Neutrophil (primary cell): ENCODE measurements around the gene FADS2.

ENCODE experiments used
- H3K27ac ChIP-seq: fragments of 200-600 bp; sonication (generic); 2 replicates; pipeline ENCODE4 v1.5.1; 2016; ENCODE audit warnings: mild to moderate bottlenecking, moderate library complexity
- H3K27me3 ChIP-seq: fragments of 200-600 bp; sonication (generic); 2 replicates; pipeline ENCODE4 v1.6.0; 2016; ENCODE audit warnings: mild to moderate bottlenecking
- H3K36me3 ChIP-seq: fragments of 200-600 bp; sonication (generic); 2 replicates; pipeline ENCODE4 v1.5.1; 2017
- H3K4me1 ChIP-seq, 2 experiments: fragments of 200-600 bp in 1 of 2; sonication (generic) in 1 of 2; 1 replicate in 1 of 2; 2 replicates in 1 of 2; pipeline versions ENCODE4 v1.5.1 to v1.6.1; 2013 to 2016; ENCODE audit warnings: low read depth in 1 of 2, low read length in 1 of 2, mild to moderate bottlenecking in 1 of 2, moderate library complexity in 1 of 2; ENCODE audit not compliant: control insufficient read depth in 1 of 2, insufficient read depth in 1 of 2
- H3K4me3 ChIP-seq, 2 experiments: fragments of 200-600 bp in 1 of 2; sonication (generic) in 1 of 2; 1 replicate in 1 of 2; 2 replicates in 1 of 2; pipeline ENCODE4 v1.5.1; 2013 to 2016; ENCODE audit warnings: low read depth in 1 of 2, low read length in 1 of 2, mild to moderate bottlenecking in 1 of 2, moderate library complexity in 1 of 2
- H3K9me3 ChIP-seq: fragments of 200-600 bp; sonication (generic); 2 replicates; pipeline ENCODE4 v1.5.1; 2016
- TF ChIP-seq, protein P1 (sequence below): fragments of 200-600 bp; sonication (generic); IDR thresholded peaks from 2 replicates; pipeline ENCODE4 v1.5.1; 2016; ENCODE audit warnings: antibody characterized with exemption

FADS2 gene

DNA sequence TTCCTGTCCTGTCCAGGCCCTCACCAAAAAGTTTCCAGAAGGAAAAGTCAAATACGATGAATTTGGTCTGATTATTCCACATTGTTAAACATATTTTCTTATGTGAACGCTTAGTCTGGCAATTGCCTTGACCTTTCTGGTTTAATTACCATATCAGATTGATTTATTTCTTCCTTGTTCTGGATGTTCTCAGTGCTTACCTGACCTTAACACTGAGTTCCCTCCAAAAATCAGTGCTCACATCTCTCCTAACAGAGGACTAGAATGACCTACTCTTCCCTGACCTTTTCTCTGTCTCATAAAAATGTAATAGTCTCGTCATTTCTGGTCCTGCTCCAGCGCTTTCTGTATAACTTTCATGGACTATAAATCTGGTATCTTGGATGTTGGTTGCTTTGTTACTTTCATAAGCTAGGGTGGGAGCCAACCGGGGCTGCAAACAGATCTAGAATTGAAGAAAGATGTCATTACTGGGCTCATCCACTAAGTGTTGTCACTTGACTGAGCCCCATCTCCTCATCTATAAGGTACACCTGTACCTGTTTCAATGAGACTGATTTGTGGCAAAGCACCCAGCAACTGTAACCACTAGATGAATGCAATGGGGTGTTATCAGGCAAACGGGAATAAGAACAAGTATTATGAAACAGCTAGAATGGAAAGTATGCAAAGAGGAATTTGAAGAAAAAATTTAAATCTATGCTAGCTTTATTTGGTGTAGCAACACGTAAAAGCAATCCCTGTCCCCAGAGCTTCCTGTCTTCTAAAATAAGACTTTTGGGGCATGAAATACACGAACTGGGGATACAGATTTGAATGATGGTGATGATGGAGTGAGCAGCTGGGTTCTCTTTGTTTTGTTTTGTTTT lies 2.4 kb downstream of the FADS2 start:
- no peak overlapping the region for H3K4me3 ChIP-seq
- H3K4me1 ChIP-seq: peaks cover 41 to 54% of the 10 kb centered on the region in 2 experiments
- TF ChIP-seq, protein P1, sequence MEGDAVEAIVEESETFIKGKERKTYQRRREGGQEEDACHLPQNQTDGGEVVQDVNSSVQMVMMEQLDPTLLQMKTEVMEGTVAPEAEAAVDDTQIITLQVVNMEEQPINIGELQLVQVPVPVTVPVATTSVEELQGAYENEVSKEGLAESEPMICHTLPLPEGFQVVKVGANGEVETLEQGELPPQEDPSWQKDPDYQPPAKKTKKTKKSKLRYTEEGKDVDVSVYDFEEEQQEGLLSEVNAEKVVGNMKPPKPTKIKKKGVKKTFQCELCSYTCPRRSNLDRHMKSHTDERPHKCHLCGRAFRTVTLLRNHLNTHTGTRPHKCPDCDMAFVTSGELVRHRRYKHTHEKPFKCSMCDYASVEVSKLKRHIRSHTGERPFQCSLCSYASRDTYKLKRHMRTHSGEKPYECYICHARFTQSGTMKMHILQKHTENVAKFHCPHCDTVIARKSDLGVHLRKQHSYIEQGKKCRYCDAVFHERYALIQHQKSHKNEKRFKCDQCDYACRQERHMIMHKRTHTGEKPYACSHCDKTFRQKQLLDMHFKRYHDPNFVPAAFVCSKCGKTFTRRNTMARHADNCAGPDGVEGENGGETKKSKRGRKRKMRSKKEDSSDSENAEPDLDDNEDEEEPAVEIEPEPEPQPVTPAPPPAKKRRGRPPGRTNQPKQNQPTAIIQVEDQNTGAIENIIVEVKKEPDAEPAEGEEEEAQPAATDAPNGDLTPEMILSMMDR: no peak
- peaks cover 75% of the 10 kb centered on the region for H3K27me3 ChIP-seq
- no peak overlapping the region for H3K27ac ChIP-seq
- H3K9me3 ChIP-seq: no peaks in the 10 kb centered on the region
- H3K36me3 ChIP-seq: no peaks in the 10 kb centered on the region

DNA sequence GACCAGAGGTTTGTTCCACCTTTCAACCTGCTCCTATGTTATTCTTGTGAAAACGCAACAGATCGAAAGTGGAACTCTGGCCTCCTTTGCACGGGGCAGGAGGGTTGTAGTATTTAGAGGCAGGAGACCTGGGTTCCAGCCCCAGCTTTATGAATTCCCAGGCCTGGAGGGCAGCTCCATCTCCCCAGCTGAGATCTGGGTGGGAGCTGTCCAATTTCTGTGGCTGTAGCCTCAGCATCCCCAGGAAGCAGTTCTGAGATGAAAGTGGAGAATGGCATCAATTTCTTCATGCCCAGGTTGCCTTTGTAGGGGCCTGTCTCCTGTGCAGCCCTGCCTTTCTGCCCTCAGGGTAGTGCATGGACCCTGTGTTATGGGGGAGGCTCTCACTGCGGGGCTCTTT lies 4.1 kb downstream of the FADS2 start:
- Histone ChIP-seq H3K27ac (no peak overlapping the region), H3K27me3 (peaks cover 58% of the 10 kb centered on the region), H3K36me3 (no peaks in the 10 kb centered on the region), H3K4me1 (peaks cover 50 to 64% of the 10 kb centered on the region in 2 experiments), H3K9me3 (no peaks in the 10 kb centered on the region), H3K4me3 (no peak overlapping the region)
- TF ChIP-seq, protein P1: no peak

DNA sequence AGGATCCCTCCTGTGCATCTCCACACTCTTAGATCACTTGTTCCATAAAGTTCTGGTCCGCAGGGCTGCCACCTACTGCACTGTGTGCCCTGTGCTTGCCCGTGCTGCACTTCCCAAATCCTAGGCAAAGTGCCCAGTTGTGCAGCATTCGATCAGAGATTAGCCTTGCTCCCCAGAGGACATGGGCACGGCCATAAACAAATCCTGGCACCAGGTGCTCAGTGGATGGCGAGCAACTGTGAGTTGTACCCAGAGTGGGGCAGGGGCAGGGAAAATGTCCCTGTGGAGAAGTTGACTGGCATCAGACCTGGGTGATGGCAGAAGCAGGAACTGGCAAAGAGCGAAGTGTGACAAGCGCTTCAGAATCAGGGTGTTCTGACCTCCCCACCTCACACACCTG lies 4.7 kb downstream of the FADS2 start:
- TF ChIP-seq, protein P1: no peak
- Histone ChIP-seq H3K36me3 (no peaks in the 10 kb centered on the region), H3K9me3 (no peaks in the 10 kb centered on the region), H3K27me3 (peaks cover 52% of the 10 kb centered on the region), H3K27ac (no peak overlapping the region), H3K4me1 (peaks cover 45 to 58% of the 10 kb centered on the region in 2 experiments), H3K4me3 (no peak overlapping the region)

DNA sequence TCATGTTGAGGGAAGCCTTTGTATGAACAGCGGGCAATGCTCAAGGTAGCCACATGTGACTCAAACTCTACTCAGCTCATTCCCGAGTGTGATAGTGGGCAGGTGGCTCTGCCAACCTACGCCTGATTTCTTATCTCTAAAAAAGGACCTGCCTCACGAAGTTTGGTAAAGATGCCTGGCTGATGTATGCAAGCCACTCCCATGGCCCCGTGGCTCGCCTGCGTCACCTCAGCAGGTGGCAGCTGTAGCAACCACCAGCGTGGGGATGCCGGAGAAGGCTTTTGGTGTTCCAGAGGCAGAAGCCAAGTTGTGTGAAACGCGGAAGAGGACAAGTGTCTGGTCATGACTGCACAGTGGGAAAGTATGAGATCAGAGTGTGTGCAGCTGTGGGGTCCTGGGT lies 5.4 kb downstream of the FADS2 start:
- Histone ChIP-seq H3K36me3 (no peaks in the 10 kb centered on the region), H3K27ac (peak overlapping the region; percentile 90), H3K4me1 (peaks cover 38 to 51% of the 10 kb centered on the region in 2 experiments), H3K4me3 (no peak overlapping the region), H3K27me3 (peaks cover 45% of the 10 kb centered on the region), H3K9me3 (no peaks in the 10 kb centered on the region)
- TF ChIP-seq, protein P1: no peak

DNA sequence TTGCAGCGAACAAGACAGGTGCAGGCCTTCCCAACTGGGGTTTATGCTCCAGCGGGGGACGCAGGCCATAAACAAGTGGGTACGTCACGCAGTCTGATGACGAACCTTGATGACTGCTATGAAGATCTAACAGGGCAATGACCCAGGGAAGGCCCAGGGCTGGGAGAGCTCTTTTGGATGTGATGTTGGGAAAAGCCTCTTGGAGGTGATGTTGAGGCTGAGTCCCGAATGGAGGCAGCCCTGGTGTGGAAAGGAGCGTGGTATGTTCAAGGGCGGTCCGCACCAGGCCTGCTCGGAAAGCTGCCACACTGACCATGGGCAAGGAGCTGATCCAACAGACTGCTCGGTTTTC lies 5.8 kb downstream of the FADS2 start:
- Histone ChIP-seq H3K4me1 (peaks cover 34 to 47% of the 10 kb centered on the region in 2 experiments), H3K36me3 (no peaks in the 10 kb centered on the region)

More for the DNA sequence above, 5.8 kb downstream of the FADS2 start:
- Histone ChIP-seq H3K27me3 (peaks cover 41% of the 10 kb centered on the region), H3K4me3 (no peak overlapping the region), H3K9me3 (no peaks in the 10 kb centered on the region), H3K27ac (peak overlapping the region; percentile 90)
- TF ChIP-seq, protein P1: no peak
